NB4 (cell line): Measurements from ENCODE around the gene ERP29.

Experiments used
- DNase-seq: peaks from one replicate; pipeline ENCODE4 v3.0.0; 2010; ENCODE audit warnings: low read depth
- H3K4me3 ChIP-seq: one replicate; pipeline ENCODE4 v1.5.1; 2011; ENCODE audit warnings: mild to moderate bottlenecking, low read depth, low read length, moderate library complexity
- CTCF ChIP-seq: IDR thresholded peaks from one replicate; pipeline ENCODE4 v1.5.1; 2012; ENCODE audit warnings: low read depth, low read length
- MAX ChIP-seq: IDR thresholded peaks from 2 replicates; pipeline ENCODE4 v1.6.1; 2011; ENCODE audit warnings: low read depth, low read length
- MYC ChIP-seq: IDR thresholded peaks from 2 replicates; pipeline ENCODE4 v1.6.1; 2011; ENCODE audit warnings: low read depth, low read length
- POLR2A ChIP-seq: IDR thresholded peaks from 2 replicates; pipeline ENCODE4 v1.6.1; 2011; ENCODE audit warnings: mild to moderate bottlenecking; ENCODE audit not compliant: insufficient read length; ENCODE audit errors: extremely low read depth

Gene ERP29

GRCh38 chr12:111976860-111977259, 36.4 kb upstream of the ERP29 start:
- TF ChIP-seq POLR2A: no peak
- TF ChIP-seq CTCF: no peak
- TF ChIP-seq MAX: no peak
- no peak for TF ChIP-seq MYC
- DNase-seq: no peak
- no peak overlapping the region for H3K4me3 ChIP-seq

- no peak overlapping the region for H3K4me3 ChIP-seq
- TF ChIP-seq MAX (no peak), CTCF (no peak), MYC (no peak), POLR2A (no peak)
- peak; percentile 53 for DNase-seq
Observed at GRCh38 chr12:111978545-111978944, 34.7 kb upstream of the ERP29 start.

GRCh38 chr12:111980598-111980997, 32.6 kb upstream of the ERP29 start:
- TF ChIP-seq MAX (no peak), MYC (no peak), POLR2A (no peak), CTCF (no peak)
- no peak overlapping the region for H3K4me3 ChIP-seq
- no peak for DNase-seq

- no peak overlapping the region for H3K4me3 ChIP-seq
- TF ChIP-seq POLR2A (no peak), MYC (no peak)
- DNase-seq: no peak
Observed at GRCh38 chr12:111981987-111982386, 31.2 kb upstream of the ERP29 start.

- TF ChIP-seq POLR2A (no peak), MAX (no peak), CTCF (no peak), MYC (no peak)
- DNase-seq: no peak
- H3K4me3 ChIP-seq: no peak overlapping the region
Observed at GRCh38 chr12:111984820-111985219, 28.4 kb upstream of the ERP29 start.

- no peak for DNase-seq
- H3K4me3 ChIP-seq: no peak overlapping the region
- TF ChIP-seq MAX (no peak), CTCF (no peak), MYC (no peak)
Observed at GRCh38 chr12:111991535-111991934, 21.7 kb upstream of the ERP29 start.
